GM12872 (cell line): ENCODE measurements around the gene CTSA.

Experiments
- TF ChIP-seq, protein P1 (sequence below): IDR thresholded peaks from 3 replicates; pipeline ENCODE4 v1.5.1; 2011; ENCODE audit warnings: low read depth, mild to moderate bottlenecking, low read length, moderate library complexity; ENCODE audit not compliant: insufficient read depth

The CTSA gene

DNA sequence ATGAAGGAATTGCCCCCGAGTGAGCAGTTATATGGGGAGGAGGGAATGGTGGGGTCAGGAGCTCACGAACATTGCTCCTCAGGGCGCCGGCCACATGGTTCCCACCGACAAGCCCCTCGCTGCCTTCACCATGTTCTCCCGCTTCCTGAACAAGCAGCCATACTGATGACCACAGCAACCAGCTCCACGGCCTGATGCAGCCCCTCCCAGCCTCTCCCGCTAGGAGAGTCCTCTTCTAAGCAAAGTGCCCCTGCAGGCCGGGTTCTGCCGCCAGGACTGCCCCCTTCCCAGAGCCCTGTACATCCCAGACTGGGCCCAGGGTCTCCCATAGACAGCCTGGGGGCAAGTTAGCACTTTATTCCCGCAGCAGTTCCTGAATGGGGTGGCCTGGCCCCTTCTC lies 7.2 kb downstream of the CTSA start:
- TF ChIP-seq, protein P1, sequence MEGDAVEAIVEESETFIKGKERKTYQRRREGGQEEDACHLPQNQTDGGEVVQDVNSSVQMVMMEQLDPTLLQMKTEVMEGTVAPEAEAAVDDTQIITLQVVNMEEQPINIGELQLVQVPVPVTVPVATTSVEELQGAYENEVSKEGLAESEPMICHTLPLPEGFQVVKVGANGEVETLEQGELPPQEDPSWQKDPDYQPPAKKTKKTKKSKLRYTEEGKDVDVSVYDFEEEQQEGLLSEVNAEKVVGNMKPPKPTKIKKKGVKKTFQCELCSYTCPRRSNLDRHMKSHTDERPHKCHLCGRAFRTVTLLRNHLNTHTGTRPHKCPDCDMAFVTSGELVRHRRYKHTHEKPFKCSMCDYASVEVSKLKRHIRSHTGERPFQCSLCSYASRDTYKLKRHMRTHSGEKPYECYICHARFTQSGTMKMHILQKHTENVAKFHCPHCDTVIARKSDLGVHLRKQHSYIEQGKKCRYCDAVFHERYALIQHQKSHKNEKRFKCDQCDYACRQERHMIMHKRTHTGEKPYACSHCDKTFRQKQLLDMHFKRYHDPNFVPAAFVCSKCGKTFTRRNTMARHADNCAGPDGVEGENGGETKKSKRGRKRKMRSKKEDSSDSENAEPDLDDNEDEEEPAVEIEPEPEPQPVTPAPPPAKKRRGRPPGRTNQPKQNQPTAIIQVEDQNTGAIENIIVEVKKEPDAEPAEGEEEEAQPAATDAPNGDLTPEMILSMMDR: no peak

DNA sequence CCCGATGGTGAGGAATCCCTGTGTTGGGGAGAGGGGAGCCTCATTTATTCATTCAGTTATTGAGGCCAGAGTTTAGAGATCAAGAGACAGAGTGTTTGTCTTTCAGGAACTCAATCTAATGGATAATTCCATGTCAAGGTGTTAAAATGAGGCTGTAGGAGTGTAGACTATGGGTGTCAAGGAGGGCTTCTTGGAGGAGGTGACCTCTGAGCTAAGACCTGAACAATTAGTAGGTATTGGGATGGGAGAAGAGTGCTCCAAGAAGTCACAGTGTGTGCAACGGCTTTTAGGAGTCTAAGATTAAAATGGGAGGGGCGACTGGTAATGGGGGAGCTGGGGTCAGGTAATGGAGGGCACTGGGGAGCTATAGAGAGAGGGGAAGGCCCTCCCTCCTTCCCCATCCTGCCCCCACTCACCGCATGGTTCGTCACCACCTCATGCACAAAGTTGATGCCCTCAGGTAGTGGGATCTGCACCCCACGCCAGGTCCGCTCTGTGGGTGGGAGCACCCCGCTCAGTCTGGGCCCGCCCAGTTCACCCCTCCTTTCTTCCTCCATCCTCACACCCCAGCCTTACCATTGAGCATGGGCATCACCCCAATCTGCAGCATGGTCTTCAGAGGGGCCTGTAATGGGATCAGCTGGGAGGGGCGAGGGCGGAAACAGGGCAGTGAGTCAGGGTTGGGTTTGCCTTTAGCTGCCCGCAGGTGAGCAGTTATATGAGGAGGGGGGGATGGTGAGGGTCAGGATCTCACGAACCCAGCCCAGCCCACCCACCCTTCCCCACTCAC lies 8.1 kb downstream of the CTSA start:
- TF ChIP-seq, protein P1: no peak

GRCh38 chr20:45902199-45902701 lies 11.1 kb downstream of the CTSA start:
- TF ChIP-seq, protein P1: no peak

GRCh38 chr20:45904583-45905504 lies 13.7 kb downstream of the CTSA start:
- TF ChIP-seq, protein P1: no peak

DNA sequence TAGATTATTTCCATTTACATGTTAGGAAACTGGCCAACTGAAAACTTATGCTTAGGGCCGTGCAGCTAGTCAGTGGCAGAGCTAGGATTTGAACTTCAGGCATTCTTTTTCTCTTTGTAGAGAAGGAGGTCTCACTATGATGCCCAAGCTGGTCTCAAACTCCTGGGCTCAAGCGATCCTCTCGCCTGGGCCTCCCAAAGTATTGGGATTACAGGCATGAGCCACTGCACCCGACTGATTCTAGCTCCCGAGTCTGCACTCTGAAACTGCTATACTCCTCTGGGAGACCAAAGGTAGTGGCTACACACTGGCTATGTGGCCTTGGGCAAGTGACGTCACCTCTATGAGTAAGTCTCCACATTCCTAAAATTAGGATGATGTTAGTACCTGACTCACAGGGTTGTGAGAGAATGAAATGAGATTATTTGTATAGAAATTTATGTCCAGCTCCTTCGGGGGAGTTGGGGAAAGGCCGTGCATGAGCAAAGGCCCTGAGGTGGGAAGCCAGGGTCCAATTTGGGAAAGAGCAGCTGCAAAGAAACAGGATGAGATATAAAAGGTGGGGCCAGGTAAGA lies 14.5 kb downstream of the CTSA start:
- TF ChIP-seq, protein P1: no peak

DNA sequence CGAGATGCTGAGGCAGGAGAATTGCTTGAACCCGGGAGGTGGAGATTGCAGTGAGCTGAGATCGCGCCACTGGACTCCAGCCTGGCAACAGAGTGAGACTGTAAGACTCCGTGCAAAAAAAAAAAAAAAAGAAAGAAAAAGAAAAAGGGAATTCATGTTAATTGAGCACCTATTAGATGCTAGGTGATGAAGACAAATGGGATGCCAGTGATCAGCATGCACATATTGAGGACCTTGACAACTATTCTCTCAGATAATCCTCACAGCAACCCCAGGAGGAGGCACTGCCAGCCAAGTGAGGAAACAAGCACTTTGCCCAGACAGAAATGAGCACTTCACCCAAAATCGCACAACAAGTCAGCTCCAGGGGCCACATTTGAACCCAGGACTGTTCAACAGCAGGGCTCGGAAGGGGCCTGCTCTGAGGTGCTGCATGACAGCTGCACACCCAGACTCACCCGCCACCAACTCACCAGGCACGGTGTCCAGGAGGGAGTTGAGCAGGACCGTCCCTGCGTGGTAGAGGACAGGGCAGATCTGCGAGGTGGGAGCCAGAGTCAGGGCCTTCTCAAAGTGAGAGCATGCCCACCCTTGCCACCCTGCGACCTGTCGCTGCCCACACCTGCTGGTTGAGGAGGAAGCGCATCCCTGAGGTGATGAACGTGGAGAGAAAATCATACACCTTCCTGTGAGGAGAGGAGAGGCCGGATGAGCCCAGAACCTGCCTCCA lies 16.2 kb downstream of the CTSA start:
- TF ChIP-seq, protein P1: no peak
